ENCODE data around the gene NELL1.

The NELL1 gene

DNA sequence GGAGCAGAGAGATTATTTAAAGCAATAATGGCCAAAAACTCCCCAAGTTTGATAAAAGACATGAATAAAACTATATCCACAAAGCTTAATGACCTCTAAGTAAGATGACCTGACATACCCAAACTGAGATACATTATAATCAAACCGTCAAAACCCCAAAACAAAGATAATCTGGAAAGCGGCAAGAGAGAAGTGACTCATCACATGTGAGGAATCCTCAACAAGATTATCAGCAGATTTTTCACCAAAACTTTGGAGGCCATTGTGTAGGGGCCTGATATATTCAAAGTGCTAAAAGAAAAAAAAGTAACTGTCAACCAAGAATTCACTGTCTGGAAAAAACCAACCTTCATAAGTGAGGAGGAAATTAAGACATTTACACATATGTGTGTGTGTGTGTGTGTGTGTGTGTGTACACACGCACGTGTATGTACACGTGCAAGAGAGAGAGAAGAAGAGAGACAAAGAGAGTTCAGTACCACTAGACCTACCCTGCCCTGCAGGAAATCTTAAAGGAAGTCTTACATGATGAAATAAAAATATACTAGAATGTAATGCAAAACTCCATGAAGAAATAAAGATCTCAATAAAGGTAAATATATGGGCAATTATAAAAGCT is 752.4 kb downstream of the NELL1 start:
- DNase-seq (ENCODE audit: low read depth), result no peak

DNA sequence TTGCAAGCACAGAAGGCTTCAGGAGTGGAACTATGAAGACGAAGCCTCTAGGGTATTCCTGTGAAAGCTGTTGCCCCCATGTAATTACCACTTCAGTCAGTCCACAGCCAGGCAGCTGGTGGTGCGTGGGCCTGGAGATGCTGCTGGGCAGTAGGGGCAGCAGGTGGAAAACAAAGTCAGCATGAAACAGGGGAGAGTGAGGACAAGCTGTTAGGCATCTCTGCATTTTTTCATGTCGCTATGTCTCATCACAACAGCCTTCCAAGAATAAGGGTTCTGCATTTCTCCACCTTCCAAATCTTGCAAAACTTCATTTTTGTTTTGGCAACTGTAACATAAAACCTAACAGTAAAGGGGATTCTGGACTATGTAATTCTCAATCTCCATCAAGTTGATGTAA is 757.5 kb downstream of the NELL1 start:
- no peak for DNase-seq (ENCODE audit: low read depth)

DNA sequence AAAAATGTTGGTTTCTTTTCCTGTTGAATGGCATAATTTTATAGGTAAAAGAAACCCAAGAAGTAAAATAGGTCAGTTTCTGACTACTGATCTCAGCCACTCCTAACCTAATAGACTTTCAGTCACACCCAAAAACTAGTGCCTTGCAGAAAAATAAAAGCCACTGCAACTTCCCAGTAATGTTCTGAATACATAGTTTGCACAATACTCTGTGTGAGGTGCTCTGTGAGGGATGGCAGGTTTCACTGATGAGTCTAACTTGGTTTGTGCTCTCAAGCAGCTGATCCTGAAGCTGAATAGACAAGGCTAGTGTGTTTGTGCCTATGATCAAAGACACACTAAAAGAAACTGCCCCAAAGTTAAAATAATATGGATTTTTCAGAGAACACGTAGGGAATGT is 758.3 kb downstream of the NELL1 start:
- no peak for DNase-seq (ENCODE audit: low read depth)

DNA sequence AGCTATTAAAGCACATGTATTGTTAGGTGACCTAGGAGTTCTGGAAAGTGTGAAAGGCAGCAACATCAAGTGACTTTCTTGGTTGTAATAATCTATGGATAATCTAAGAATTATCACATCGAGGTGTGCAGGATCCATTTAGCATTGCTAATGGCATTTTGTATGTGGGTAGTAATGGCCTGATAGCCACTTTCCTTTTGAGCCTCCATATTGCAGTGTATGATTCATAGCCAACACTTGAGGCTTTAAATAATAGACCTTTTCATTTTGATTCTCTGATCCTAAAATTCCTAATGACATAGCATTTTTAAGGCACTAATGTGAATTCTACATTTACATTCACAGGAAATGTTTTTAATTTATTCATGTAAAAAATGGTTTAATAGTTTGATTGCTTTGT is 759.4 kb downstream of the NELL1 start:
- DNase-seq (ENCODE audit: low read depth), result no peak

DNA sequence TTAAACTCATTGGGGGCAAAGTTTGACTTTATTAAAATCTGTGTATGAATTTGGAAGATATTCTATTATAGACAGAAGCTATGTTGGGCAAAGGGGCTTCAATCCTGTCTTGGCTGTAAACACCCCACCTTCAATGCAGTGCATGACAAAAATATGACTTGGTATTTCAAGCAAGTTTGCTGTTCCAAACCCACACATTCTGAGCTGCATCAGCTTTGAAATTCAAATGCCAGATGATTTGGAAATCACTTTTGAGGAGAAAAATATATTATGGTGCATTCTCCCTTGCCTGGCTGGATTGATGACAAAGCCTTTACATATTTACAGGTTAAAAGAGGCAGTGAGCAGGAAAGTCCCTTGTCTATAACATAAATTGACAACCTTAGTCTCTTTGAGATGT is 760.0 kb downstream of the NELL1 start:
- no peak for DNase-seq (ENCODE audit: low read depth)

DNA sequence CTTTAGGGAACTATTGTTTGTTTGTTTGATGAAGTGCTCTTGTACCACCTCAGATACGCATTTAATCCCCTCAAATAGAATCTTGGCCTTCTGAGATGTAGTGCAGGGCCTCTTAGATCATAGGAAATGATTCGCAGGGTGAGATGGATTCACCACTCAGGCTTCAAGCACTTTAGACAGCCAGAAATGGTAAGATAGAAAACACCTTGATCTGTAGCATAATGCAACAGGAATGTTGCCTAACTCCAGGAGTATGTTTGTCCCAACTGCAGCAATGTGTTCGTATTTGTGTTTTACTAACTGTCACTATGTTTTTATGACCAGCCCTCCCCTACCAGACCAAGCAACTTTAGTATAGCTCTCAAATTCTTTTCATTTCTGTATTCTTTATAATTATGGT is 761.2 kb downstream of the NELL1 start:
- DNase-seq (ENCODE audit: low read depth), result no peak

DNA sequence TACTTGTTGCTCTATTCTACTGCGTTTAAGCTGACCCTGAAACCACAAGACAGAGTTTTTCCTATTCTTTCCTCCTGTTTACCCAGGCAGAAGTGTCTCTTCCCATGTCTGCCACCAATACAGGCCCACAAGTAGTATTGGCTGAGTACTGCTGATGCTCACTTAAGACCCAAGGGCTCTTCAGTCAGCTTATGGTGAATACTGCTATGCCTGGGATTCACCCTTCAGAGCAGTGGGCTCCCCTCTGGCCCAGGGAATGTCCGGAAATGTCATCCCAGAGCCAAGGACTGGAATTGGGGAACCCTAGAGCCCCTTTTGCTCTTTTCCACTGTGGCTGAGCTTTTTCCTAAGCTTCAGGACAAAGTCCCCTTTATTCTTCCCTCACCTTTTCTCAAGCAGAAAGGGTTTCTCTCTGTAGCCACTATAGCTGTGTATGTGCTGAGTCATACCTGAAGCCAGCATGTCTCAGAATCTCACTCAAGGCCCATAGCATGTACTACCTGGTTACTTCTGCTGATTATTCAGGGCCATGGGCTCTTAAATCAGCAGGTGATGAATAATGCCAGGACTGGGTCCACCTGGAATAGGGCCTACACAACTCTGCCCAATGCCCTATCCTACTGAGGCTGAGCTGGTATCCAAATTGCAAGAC is 777.7 kb downstream of the NELL1 start:
- DNase-seq (ENCODE audit: low read depth), result no peak

DNA sequence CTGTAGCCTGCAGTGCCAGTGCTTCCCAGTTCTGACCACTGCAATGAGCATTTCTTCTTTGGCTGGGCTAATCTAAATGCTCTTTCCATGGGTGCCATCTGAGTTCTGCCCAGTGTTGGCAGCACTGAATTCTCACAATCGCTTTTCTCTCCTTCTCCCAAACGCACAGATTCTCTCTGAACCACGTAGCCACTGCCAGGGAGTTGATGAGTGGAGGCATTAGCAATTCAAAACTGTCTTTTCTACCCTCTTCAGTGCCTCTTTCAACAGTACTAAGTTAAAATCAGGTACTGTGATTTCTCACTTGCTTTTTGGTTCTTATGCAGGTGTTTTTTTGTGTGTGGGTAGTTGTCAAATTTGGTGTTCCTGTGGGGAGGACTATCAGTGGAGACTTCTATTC is 778.5 kb downstream of the NELL1 start:
- DNase-seq (ENCODE audit: low read depth), result no peak

DNA sequence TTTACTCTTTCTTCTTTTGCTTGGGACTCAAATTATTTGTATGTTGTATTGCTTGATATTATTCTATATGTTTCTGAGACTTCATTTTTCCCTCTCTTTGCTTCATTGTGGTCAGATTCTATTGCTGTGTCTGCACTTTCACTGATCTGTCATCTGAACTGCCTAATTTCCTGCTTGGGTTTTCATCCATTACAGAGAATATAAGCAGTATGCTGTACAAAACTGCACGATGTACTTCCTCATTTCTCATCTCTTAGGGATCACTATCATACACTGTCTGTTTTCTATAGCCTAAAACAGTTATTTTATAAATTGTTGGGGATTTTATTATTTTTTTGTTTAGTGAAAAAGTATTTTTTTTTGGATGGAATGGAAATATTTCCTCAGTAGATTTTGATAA is 786.8 kb downstream of the NELL1 start:
- no peak for DNase-seq (ENCODE audit: low read depth)

DNA sequence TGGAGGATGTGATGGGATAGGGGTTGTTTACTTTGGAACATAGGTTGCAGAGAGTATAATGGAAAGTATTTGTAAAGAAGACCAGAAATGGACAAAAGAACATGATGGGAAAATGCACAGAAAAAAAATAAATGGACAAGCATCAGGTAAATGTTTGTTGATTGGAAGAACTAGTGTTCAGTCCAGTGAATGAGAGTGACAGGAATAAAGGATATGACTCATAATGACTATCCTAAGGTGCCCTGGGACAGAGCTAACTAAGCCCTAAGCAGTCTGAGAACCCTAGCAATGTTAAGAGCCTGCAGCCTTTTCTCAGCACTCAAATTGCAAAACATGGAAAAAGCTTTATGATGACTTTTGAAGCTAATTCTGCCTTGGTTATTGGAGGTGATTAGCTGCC is 790.7 kb downstream of the NELL1 start:
- DNase-seq (ENCODE audit: low read depth), result no peak

DNA sequence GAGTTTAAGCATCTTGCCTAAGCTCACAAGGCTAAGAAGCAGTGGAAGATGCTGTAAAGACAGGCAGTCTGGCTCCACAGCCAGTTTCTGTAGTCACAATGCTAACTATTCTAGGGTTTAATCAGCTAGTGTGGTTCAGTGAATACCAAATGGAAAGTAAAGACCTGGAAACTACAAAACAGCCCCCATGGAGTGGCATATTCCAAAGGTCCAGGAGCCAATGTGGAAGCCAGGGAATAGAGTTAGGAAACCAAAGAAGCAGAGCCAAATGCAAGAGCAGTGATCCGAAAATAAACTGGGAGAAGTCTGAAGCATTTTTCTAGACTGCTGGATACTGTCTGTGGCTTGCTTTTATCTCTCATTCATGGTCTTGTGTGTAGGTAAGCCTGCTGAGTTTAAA is 792.3 kb downstream of the NELL1 start:
- DNase-seq (ENCODE audit: low read depth), result no peak

DNA sequence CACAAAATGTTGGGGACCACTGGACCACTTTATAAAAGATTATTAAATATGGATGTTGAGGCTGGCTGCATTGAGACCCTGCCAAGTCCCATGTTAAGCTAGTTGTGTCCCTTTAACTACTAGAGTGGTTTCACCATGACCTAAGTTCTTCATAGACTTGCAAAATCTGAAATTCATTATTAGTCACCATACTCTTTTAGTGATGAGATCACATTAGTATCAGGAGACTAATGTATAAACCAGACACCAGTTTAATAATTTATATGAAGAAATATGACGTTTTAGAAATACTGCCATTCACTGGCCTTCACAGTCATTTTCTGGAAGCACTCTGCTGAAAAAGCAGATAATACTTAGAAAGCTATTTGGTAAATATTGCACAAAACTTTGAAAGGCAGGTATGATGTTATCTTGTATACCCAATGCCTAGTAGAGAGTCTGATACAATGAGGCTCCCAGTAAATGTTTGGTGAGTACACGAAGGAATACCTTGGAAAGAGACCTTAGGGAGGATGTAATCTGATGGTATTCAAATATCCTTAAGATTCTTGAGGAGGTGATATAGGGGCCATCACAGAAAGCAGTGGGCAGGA is 795.3 kb downstream of the NELL1 start:
- DNase-seq (ENCODE audit: low read depth), result no peak

DNA sequence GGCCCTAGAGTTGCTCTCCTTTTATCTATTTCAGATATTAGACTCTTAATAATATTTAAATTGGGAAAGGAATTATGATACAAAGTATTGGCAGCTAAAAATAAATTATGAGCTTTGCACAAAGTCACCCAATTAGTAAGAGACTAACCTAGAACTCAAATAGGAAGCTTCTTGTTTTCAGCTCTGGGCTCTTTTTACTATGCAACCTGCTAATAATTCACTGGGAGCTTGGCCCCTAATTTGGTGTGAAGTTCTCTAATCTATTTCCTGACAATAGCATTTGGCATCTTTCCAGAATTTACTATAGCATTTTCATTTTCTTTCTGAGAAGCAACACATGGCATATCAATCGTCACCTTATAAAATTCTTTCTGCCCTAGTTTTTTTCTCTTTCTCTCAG is 795.8 kb downstream of the NELL1 start:
- no peak for DNase-seq (ENCODE audit: low read depth)

DNA sequence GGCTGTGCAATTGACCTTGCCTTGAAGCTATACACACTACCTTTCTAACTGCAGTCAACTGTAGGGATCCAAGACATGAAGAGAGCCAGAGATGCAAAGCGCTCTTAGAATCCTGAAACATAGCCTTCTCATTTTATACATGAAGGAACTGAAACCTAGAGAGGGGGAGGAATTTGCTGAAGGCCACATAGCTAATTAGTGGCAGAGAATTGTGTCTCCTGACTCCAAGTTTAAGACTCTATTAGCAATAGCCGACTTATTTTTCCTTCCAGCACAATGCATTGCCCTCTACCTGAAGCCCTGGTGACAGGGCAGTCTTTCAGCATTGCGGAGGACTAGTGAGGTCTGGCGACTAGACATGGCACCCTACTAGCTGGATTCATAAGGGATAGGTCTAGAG is 796.5 kb downstream of the NELL1 start:
- DNase-seq (ENCODE audit: low read depth), result no peak

DNA sequence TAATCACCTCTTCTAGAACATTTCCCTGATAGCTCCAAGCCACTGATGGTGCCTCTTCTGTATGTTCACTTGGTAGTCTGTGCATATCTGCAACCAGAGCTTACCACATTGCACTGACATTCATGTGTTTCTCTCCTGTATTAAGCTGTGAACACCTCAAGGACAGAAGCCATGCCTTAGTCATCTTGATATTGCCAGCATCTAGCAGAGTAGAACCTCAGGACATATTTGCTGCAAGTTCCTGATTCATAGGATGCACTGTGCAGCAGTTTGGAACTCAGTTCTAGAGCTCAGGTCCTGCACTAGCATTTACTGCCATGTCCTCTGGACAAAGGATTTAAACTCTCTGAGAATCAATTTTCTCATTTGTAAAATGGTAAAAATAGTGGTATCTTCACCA is 801.1 kb downstream of the NELL1 start:
- no peak for DNase-seq (ENCODE audit: low read depth)

DNA sequence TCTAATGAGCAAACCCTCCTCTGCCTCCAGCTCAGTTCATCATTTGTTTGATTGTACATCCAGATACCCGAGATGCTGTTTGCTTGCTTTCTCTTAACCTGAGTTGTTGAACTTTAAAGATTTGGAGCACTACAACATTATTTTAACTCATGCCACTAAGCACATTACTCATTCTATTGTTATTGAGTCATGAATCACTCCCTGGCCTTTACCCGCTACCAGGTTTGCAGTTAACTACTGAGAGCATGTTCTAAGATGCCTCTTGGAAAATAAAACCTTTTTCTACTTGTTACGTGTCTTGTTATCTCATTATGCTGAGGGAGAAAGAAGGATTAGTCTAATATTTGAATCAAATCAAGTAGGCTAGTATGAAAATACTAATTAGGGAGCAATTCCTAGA is 802.9 kb downstream of the NELL1 start:
- DNase-seq (ENCODE audit: low read depth), result no peak

DNA sequence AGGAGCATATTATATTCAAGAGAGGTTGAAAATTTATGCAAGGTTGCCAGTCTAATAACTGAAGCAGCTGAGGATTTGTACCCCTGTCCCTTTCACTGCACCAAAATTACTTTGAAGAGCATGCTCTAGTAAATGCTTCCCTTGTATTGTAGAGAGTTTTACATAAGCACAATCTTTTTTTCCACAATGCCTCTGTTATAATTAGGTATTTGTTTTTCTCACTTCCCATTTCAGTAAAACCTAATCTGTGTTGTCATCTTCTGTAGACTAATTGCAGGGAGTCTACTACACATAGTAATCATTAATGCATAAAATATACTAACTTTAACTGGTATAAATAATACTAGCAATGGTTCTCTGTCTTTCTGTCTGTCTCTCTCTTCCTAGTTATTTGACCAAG is 805.1 kb downstream of the NELL1 start:
- DNase-seq (ENCODE audit: low read depth), result no peak

DNA sequence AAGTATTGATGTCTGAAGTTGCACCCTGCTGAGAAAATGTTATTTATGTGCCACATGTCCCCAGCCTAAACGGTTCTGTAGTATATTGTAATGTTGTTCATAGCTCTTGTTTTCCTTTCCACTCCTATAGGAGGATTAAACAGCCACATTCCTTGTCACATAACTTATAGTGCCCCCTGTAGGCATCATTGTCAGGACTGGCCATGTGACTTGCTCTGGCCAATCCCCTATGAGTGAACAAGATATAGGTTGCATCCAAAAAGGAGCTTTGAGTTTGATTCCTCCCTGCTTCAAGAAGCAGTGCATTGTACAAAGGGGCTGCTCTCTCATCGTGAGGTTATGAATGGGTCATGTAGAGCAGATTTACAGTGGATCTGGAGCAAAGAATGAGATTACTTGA is 805.9 kb downstream of the NELL1 start:
- no peak for DNase-seq (ENCODE audit: low read depth)

DNA sequence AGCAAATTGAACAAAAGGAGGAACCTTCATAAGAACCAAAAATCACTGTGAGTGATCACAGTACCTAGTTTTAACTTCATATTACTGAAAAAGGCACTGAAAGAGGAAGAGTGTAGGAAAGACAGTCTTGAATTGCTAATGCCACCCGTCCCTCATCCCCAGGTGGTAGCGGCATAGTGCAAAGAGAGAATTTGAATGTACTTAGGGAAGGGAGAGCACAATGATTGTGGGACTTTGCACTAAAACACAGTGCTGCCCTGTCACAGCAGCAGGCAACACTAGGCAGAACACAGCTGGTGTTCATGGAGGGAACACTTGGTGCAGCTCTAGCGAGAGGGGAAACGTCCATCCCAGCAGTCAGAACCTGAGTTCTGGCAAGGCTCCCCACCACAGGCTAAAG is 807.2 kb downstream of the NELL1 start:
- DNase-seq (ENCODE audit: low read depth), result no peak

DNA sequence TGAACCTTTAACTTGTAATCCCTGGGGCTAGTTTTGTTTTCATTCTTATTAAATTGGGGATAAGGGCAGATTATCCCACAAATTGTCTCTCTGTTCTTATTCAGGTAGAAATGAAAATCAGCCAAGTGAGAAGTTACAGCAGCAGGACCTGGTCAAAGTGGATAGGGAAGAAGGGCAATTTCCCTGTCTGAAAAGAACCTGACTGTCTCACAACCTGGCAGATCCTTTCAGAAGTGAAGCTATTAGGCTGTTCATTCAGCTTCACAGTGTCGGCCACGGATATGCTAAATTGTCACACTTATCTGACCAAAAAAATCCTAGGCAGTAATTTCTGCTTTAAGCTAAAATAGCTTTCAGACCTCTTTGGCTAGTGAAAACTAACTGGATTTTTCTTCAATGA is 810.9 kb downstream of the NELL1 start:
- no peak for DNase-seq (ENCODE audit: low read depth)

DNA sequence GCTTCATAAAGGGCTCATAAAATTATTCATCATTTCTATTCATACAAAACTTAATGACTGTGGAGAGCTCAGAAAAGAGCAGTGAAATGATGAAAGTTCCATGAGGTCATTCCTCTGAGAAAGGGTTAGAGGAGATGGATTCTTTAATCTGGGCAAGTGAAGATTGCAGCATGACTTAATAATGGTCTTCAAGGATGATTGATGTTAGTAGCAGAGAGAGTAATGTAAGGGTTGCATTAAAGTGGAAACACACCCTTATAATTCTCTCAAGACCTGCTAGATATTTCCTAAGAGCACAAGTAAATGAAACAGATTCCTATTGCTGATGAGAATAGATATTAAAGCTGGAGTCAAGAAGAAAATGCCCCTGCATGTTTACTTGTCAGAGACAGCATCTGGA is 811.9 kb downstream of the NELL1 start:
- DNase-seq (ENCODE audit: low read depth), result no peak

DNA sequence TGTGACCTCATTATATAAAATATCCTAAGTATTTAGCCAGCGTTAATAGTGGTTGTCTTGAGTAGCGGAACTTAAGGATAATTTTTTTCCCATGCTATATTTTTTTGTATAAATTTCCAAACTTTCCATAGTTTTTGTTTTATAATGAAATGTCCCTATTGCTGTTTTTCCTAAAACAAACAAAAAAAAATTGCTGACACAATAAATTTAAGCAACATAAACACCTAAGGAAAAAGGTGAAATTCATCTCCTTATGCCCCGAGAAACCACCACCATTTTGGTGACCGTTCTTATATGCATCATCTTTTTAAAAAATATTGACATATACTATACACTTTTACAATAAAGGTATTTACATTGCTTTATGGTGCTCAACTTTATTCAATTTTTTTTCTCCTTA is 814.7 kb downstream of the NELL1 start:
- DNase-seq (ENCODE audit: low read depth), result no peak

DNA sequence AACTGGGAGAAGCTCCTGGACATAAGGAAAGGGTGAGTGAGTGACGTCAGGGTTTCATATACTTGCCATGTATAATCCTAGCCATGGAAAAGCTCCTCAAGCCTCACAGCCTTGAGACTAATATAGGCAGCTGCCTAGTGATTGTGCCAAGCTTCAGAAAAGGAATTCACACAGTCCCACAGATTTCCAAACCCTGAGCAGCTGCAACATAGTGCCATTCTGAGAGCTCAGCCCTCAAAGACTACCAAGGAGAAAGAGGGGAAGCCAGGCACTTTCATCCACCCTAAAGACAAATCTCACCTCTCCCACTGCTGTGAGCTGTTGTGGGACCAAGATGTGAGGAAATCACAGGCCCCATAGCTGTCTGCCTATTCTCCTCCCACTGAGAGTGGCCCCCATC is 815.6 kb downstream of the NELL1 start:
- DNase-seq (ENCODE audit: low read depth), result no peak

DNA sequence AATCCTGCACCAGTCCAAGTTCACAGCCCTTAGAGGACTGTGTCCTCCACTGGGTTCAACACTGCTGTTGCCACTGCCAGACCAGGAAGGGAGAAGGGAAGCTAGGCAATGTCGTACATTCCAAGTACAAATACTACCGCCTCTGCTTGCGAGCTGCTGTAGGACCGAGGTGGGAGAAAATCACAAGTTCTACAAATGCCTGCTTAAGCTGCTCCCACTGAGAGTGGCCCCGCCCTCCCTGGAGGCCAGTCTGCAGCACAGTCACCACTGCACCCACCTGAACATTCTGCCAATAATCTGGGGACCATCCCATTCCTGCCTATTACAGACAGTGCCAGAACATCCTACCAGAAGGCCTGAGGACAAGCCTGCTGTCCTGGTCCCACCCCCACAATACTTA is 816.0 kb downstream of the NELL1 start:
- no peak for DNase-seq (ENCODE audit: low read depth)
